MM.1S (cell line): Measurements from ENCODE around the gene TTC24.
"Not testable (repeated sequence)": the region's sequence is repeated elsewhere in the genome, so short reads cannot be mapped to it uniquely, and the experiment has no call there.

ENCODE experiments used
- DNase-seq: peaks from one replicate; pipeline ENCODE4 v3.0.0-alpha.2; 2015
- H2AFZ ChIP-seq: fragments of 300-600 bp; sonication (generic); 2 replicates; pipeline ENCODE4 v1.6.0; 2016; ENCODE audit warnings: antibody characterized with exemption, low read length
- H3F3A ChIP-seq: fragments of 300-600 bp; sonication (generic); 2 replicates; pipeline ENCODE4 v1.6.1; 2016; ENCODE audit warnings: mild to moderate bottlenecking, antibody characterized with exemption, low read length, moderate library complexity, mixed read lengths; ENCODE audit not compliant: insufficient read depth
- H3K27ac ChIP-seq: fragments of 300-600 bp; sonication (generic); 2 replicates; pipeline ENCODE4 v1.5.1; 2016; ENCODE audit warnings: mild to moderate bottlenecking, low read length
- H3K27me3 ChIP-seq: fragments of 300-600 bp; sonication (generic); replicated peaks from 2 replicates; pipeline ENCODE4 v1.6.0; 2016; ENCODE audit warnings: low read length; ENCODE audit not compliant: insufficient read depth
- H3K36me3 ChIP-seq: fragments of 300-600 bp; sonication (generic); replicated peaks from 2 replicates; pipeline ENCODE4 v1.6.1; 2016; ENCODE audit warnings: mild to moderate bottlenecking, low read length, mixed read lengths; ENCODE audit not compliant: insufficient read depth
- H3K4me1 ChIP-seq: fragments of 300-600 bp; sonication (generic); 2 replicates; pipeline ENCODE4 v1.6.1; 2016; ENCODE audit warnings: low read length, mixed read lengths
- H3K4me2 ChIP-seq: fragments of 300-600 bp; sonication (generic); 2 replicates; pipeline ENCODE4 v1.6.0; 2016; ENCODE audit warnings: low read depth, low read length
- H3K4me3 ChIP-seq: fragments of 300-600 bp; sonication (generic); 2 replicates; pipeline ENCODE4 v1.5.1; 2016; ENCODE audit warnings: low read length, mixed read lengths
- H3K79me2 ChIP-seq: fragments of 300-600 bp; sonication (generic); 2 replicates; pipeline ENCODE4 v1.6.1; 2016; ENCODE audit warnings: mixed run types, low read length, mixed read lengths
- H3K9ac ChIP-seq: fragments of 300-600 bp; sonication (generic); 2 replicates; pipeline ENCODE4 v1.6.1; 2016; ENCODE audit warnings: low read length, mixed read lengths
- H3K9me2 ChIP-seq: fragments of 300-600 bp; sonication (generic); replicated peaks from 2 replicates; pipeline ENCODE4 v1.6.1; 2016; ENCODE audit warnings: mild to moderate bottlenecking, low read length, mixed read lengths; ENCODE audit not compliant: insufficient read depth
- H3K9me3 ChIP-seq: fragments of 300-600 bp; sonication (generic); replicated peaks from 2 replicates; pipeline ENCODE4 v1.6.1; 2016; ENCODE audit warnings: mild to moderate bottlenecking, low read length, mixed read lengths; ENCODE audit not compliant: insufficient read depth
- H4K20me1 ChIP-seq: fragments of 300-600 bp; sonication (generic); 2 replicates; pipeline ENCODE4 v1.6.1; 2016; ENCODE audit warnings: mild to moderate bottlenecking, low read length, moderate library complexity, mixed read lengths; ENCODE audit not compliant: insufficient read depth
- EZH2 ChIP-seq: fragments of 300-600 bp; sonication (generic); optimal IDR thresholded peaks from 2 replicates; pipeline ENCODE3; 2017; ENCODE audit warnings: low read depth, mild to moderate bottlenecking, antibody characterized with exemption, low read length, mixed read lengths
- EZH2phosphoT487 ChIP-seq: fragments of 300-600 bp; sonication (generic); IDR thresholded peaks from 2 replicates; pipeline ENCODE4 v1.6.1; 2018; ENCODE audit warnings: antibody characterized with exemption, low read length
- TF ChIP-seq, protein P1 (sequence below): fragments of 300-600 bp; sonication (generic); IDR thresholded peaks from 2 replicates; pipeline ENCODE4 v1.5.1; 2016; ENCODE audit warnings: antibody characterized with exemption, low read length, mixed read lengths

The TTC24 gene

DNA sequence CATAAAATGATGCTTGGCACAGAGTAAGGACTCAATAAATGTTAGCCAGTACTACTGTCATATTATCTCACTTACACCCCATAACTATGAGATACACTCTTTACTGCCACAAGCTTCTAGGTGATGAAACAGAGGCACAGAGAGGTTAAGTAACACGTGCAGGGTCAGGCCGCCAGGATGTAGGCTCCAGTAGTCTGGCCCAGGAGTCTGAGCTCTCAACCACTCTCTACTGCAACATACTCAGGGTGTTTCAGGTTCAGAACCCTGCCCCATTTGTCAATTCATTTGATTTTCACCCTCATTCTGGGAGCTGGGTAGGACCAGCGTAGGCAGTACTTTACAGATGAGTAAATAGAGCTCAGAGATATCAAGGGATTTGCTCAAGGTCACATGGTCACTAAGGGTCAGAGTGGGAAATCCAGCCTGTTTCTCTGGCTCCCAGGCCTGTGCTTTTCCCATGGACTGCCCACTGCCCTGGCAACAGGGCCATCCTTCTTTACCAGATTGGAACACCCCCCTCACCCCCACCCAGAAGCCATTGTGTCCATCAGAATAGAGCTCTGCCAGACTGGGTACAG, 28.4 kb upstream of the TTC24 start:
- Histone ChIP-seq H3K4me1 (no peaks in the 10 kb centered on the region), H3K27ac (no peak overlapping the region), H3K4me2 (no peak overlapping the region), H3K9ac (no peak overlapping the region), H2AFZ (no peak overlapping the region), H3K27me3 (no peaks in the 10 kb centered on the region), H3K4me3 (no peak overlapping the region), H3K9me2 (no peaks in the 10 kb centered on the region), H3K36me3 (no peaks in the 10 kb centered on the region), H3K9me3 (no peaks in the 10 kb centered on the region), H4K20me1 (no peaks in the 10 kb centered on the region), H3F3A (no peaks in the 10 kb centered on the region), H3K79me2 (no peaks in the 10 kb centered on the region)
- no peak for DNase-seq
- TF ChIP-seq EZH2phosphoT487 (no peak), EZH2 (no peak)
- TF ChIP-seq, protein P1, sequence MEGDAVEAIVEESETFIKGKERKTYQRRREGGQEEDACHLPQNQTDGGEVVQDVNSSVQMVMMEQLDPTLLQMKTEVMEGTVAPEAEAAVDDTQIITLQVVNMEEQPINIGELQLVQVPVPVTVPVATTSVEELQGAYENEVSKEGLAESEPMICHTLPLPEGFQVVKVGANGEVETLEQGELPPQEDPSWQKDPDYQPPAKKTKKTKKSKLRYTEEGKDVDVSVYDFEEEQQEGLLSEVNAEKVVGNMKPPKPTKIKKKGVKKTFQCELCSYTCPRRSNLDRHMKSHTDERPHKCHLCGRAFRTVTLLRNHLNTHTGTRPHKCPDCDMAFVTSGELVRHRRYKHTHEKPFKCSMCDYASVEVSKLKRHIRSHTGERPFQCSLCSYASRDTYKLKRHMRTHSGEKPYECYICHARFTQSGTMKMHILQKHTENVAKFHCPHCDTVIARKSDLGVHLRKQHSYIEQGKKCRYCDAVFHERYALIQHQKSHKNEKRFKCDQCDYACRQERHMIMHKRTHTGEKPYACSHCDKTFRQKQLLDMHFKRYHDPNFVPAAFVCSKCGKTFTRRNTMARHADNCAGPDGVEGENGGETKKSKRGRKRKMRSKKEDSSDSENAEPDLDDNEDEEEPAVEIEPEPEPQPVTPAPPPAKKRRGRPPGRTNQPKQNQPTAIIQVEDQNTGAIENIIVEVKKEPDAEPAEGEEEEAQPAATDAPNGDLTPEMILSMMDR = no peak

DNA sequence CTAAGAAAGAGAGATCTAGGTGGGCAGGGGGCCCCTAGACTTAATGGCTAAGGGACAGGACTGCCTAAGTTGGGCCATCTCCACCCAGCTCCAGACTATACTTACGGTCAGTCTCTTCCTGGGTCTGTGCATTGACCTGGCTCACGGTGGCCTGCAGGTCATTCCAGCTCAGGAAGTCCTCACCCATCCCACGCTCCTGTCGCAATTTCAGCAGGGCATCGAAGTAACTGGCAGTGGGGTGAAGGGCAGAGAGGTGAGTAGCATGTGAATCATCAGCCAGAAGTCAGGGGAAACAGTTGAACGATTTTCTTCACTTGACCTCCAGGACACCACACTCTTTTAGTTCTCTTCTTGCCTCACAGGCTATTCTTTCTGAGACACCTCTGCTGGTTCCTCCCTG, 27.7 kb upstream of the TTC24 start:
- Histone ChIP-seq H3K79me2 (no peaks in the 10 kb centered on the region), H3K27ac (no peak overlapping the region), H2AFZ (no peak overlapping the region), H3K9me2 (no peaks in the 10 kb centered on the region), H4K20me1 (no peaks in the 10 kb centered on the region), H3K9ac (no peak overlapping the region), H3K36me3 (no peaks in the 10 kb centered on the region), H3K4me3 (no peak overlapping the region), H3K27me3 (no peaks in the 10 kb centered on the region), H3K4me1 (no peaks in the 10 kb centered on the region), H3K4me2 (no peak overlapping the region), H3F3A (no peaks in the 10 kb centered on the region), H3K9me3 (no peaks in the 10 kb centered on the region)
- DNase-seq = no peak
- no peak for TF ChIP-seq EZH2

DNA sequence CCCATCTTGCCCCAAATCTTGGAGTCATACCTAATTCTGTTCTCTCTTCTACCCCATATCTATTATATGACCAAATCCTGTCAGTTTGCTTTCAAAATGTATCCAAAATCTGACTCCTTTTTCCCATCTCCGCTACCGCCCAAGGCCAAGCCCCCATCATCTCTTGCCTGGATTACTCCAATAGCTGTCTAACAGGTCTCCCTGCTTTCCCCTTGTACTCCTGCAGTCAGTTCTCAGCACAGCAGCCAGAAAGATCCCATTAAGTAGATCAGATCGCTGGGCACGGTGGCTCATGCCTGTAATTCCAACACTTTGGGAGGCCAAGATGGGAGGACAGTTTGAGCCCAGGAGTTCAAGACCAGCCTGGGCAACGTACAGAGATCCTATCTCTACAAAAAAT, 27.0 kb upstream of the TTC24 start:
- H2AFZ ChIP-seq = no peak overlapping the region
- no peak overlapping the region for H3K9ac ChIP-seq
- no peak for DNase-seq

DNA sequence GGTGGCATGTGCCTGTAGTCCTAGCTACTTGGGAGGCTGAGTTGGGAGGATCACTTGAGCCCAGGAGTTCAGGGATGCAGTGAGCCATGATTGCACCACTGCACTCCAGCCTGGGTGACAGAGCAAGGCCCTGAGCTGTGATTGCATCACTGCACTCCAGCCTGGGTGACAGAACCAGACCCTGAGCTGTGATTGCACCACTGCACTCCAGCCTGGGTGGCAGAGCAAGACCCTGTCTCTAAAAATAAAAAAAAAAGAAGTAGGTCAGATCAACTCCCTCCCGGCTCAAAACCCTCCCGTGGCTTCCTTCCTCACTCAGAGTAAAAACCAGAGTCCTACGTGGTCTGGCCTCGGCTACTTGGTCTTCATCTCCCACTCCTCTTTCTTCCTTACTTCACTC, 26.6 kb upstream of the TTC24 start:
- H3K9ac ChIP-seq, H3K4me2 ChIP-seq, H3K27ac ChIP-seq, H3K36me3 ChIP-seq, H3K27me3 ChIP-seq, H4K20me1 ChIP-seq, H3K4me1 ChIP-seq, H2AFZ ChIP-seq, H3K4me3 ChIP-seq, H3K9me3 ChIP-seq, H3K79me2 ChIP-seq, DNase-seq, H3K9me2 ChIP-seq, H3F3A ChIP-seq: not testable (repeated sequence)

More for the DNA sequence above, 27.0 kb upstream of the TTC24 start:
- Histone ChIP-seq H3F3A (no peaks in the 10 kb centered on the region), H3K9me2 (no peaks in the 10 kb centered on the region), H4K20me1 (no peaks in the 10 kb centered on the region), H3K36me3 (no peaks in the 10 kb centered on the region), H3K4me3 (no peak overlapping the region), H3K27ac (no peak overlapping the region), H3K4me1 (no peaks in the 10 kb centered on the region), H3K27me3 (no peaks in the 10 kb centered on the region), H3K79me2 (no peaks in the 10 kb centered on the region), H3K4me2 (no peak overlapping the region), H3K9me3 (no peaks in the 10 kb centered on the region)
- no peak for TF ChIP-seq EZH2
- TF ChIP-seq EZH2phosphoT487 = no peak
- TF ChIP-seq, protein P1 = no peak
